Activated effector memory CD4-positive, alpha-beta T cell treated with anti-CD3 and anti-CD28 coated beads, Interleukin-2, amount 50 U/mL, for 16 hours (primary cell): ENCODE results near the gene CDK6.
"Not testable (repeated sequence)": the region's sequence is repeated elsewhere in the genome, so short reads cannot be mapped to it uniquely, and the experiment has no call there.

Experiments
- DNase-seq: peaks from one replicate; pipeline ENCODE4 v3.0.0-alpha.2; 2020

The CDK6 gene

GRCh38 chr7:92613720-92614119, 222.7 kb downstream of the CDK6 start:
- DNase-seq, result no peak

- no peak for DNase-seq
Measured at GRCh38 chr7:92613214-92613613, 223.2 kb downstream of the CDK6 start.

- no peak for DNase-seq
Measured at GRCh38 chr7:92612501-92612900, 223.9 kb downstream of the CDK6 start.

- no peak for DNase-seq
Measured at GRCh38 chr7:92611735-92612134, 224.6 kb downstream of the CDK6 start.

- no peak for DNase-seq
Measured at GRCh38 chr7:92609921-92610518, 226.4 kb downstream of the CDK6 start.

GRCh38 chr7:92608380-92609322, 227.7 kb downstream of the CDK6 start:
- no peak for DNase-seq

- DNase-seq, result no peak
Measured at GRCh38 chr7:92606985-92607384, 229.4 kb downstream of the CDK6 start.

GRCh38 chr7:92604517-92604916, 231.9 kb downstream of the CDK6 start:
- not testable (repeated sequence) for DNase-seq

- DNase-seq, result no peak
Measured at GRCh38 chr7:92603089-92603445, 233.3 kb downstream of the CDK6 start.

- no peak for DNase-seq
Measured at GRCh38 chr7:92602352-92603088, 233.9 kb downstream of the CDK6 start.

GRCh38 chr7:92598310-92598981, 237.9 kb downstream of the CDK6 start:
- no peak for DNase-seq

GRCh38 chr7:92595281-92595680, 241.1 kb downstream of the CDK6 start:
- no peak for DNase-seq

- DNase-seq, result no peak
Measured at GRCh38 chr7:92594746-92595145, 241.6 kb downstream of the CDK6 start.

GRCh38 chr7:92590711-92591310, 245.6 kb downstream of the CDK6 start:
- DNase-seq, result no peak

GRCh38 chr7:92589056-92589455, 247.3 kb downstream of the CDK6 start:
- DNase-seq, result no peak

GRCh38 chr7:92588561-92588960, 247.8 kb downstream of the CDK6 start:
- no peak for DNase-seq

GRCh38 chr7:92586841-92587240, 249.5 kb downstream of the CDK6 start:
- no peak for DNase-seq

GRCh38 chr7:92586403-92586802, 250.0 kb downstream of the CDK6 start:
- no peak for DNase-seq

GRCh38 chr7:92584953-92585352, 251.4 kb downstream of the CDK6 start:
- DNase-seq, result no peak

- DNase-seq, result no peak
Measured at GRCh38 chr7:92582948-92583347, 253.4 kb downstream of the CDK6 start.

GRCh38 chr7:92576296-92576695, 260.1 kb downstream of the CDK6 start:
- no peak for DNase-seq

GRCh38 chr7:92569137-92569536, 267.2 kb downstream of the CDK6 start:
- DNase-seq, result no peak

- DNase-seq, result no peak
Measured at GRCh38 chr7:92567460-92567859, 268.9 kb downstream of the CDK6 start.
